GM18867 (cell line): ENCODE results near the gene ENPP6.

ENCODE experiments used
- ATAC-seq: cut with Tn5 transposase; IDR thresholded peaks from one replicate; pipeline ENCODE4 v1.9.1; 2021; ENCODE audit warnings: mild to moderate bottlenecking, moderate library complexity; ENCODE audit not compliant: unreplicated experiment

ENPP6 gene

GRCh38 chr4:184217634-184218033 is at the start of gene ENPP6:
TSS of gene ENPP6 (minus strand) at chr4:184217873. CDS start at chr4:184217819, 54 bp downstream.
- no peak for ATAC-seq

- no peak for ATAC-seq
Observed at GRCh38 chr4:184267206-184267608, 49.5 kb upstream of the ENPP6 start.

- ATAC-seq, result peak; percentile 29
Observed at GRCh38 chr4:184265546-184266351, 48.1 kb upstream of the ENPP6 start.

GRCh38 chr4:184263910-184264732 is 46.4 kb upstream of the ENPP6 start:
- peak; percentile 33 for ATAC-seq

GRCh38 chr4:184263461-184263860 is 45.8 kb upstream of the ENPP6 start:
- ATAC-seq, result no peak

- ATAC-seq, result no peak
Observed at GRCh38 chr4:184262901-184263300, 45.2 kb upstream of the ENPP6 start.

GRCh38 chr4:184261246-184261645 is 43.6 kb upstream of the ENPP6 start:
- no peak for ATAC-seq

- no peak for ATAC-seq
Observed at GRCh38 chr4:184259866-184260265, 42.2 kb upstream of the ENPP6 start.

GRCh38 chr4:184259081-184259480 is 41.4 kb upstream of the ENPP6 start:
- no peak for ATAC-seq

GRCh38 chr4:184255871-184256642 is 38.4 kb upstream of the ENPP6 start:
- no peak for ATAC-seq

GRCh38 chr4:184255361-184255760 is 37.7 kb upstream of the ENPP6 start:
- no peak for ATAC-seq

GRCh38 chr4:184253072-184253420 is 35.4 kb upstream of the ENPP6 start:
- no peak for ATAC-seq

- ATAC-seq, result no peak
Observed at GRCh38 chr4:184252136-184253071, 34.7 kb upstream of the ENPP6 start.

GRCh38 chr4:184251670-184251980 is 34.0 kb upstream of the ENPP6 start:
- ATAC-seq, result no peak

- ATAC-seq, result peak; percentile 67
Observed at GRCh38 chr4:184250795-184251669, 33.4 kb upstream of the ENPP6 start.

- ATAC-seq, result no peak
Observed at GRCh38 chr4:184248216-184248615, 30.5 kb upstream of the ENPP6 start.

GRCh38 chr4:184247421-184247820 is 29.7 kb upstream of the ENPP6 start:
- no peak for ATAC-seq

- ATAC-seq, result no peak
Observed at GRCh38 chr4:184246426-184246825, 28.8 kb upstream of the ENPP6 start.

- no peak for ATAC-seq
Observed at GRCh38 chr4:184238072-184238745, 20.5 kb upstream of the ENPP6 start.
